Heart right ventricle (tissue), 16 donors: ENCODE results near the gene SEC14L2. TPM values are rescaled to one million over a fixed set of nuclear protein-coding genes. Genes with fewer than 3 reads are reported as not detected.
"Not testable (repeated sequence)": the region's sequence is repeated elsewhere in the genome, so short reads cannot be mapped to it uniquely, and the experiment has no call there.

ENCODE experiments used
- ATAC-seq, 8 donors: fragments of 200-7000 bp; cut with Tn5 transposase; one replicate each; pipeline ENCODE4 v1.9.1; 2020; ENCODE audit warnings: mild to moderate bottlenecking in 8 of 8, moderate library complexity in 8 of 8, moderate number of reproducible peaks in 1 of 8
- DNase-seq, 2 donors: peaks; one replicate each; pipeline ENCODE4 v3.0.0-alpha.2; 2020
- H3K27ac ChIP-seq, 10 donors: fragments of 200-600 bp; sonication (generic) in 2 of 10; one replicate each; pipeline versions ENCODE4 v1.5.0 to v1.8.0; 2020 to 2022; ENCODE audit warnings: mild to moderate bottlenecking in 3 of 10
- H3K27me3 ChIP-seq, 7 donors: fragments of 200-600 bp; one replicate each; pipeline ENCODE4 v1.8.0; 2021 to 2022; ENCODE audit warnings: mild to moderate bottlenecking in 2 of 7
- H3K36me3 ChIP-seq, 9 donors: fragments of 200-600 bp; sonication (generic) in 1 of 9; one replicate each; pipeline versions ENCODE4 v1.5.0 to v1.8.0; 2020 to 2022; ENCODE audit warnings: mild to moderate bottlenecking in 2 of 9
- H3K4me1 ChIP-seq, 9 donors: fragments of 200-600 bp; sonication (generic) in 1 of 9; one replicate each; pipeline versions ENCODE4 v1.5.0 to v1.8.0; 2020 to 2022; ENCODE audit warnings: mild to moderate bottlenecking in 4 of 9
- H3K4me3 ChIP-seq, 10 donors: fragments of 200-600 bp; sonication (generic) in 2 of 10; one replicate each; pipeline versions ENCODE4 v1.5.0 to v1.8.0; 2020 to 2022; ENCODE audit warnings: mild to moderate bottlenecking in 7 of 10, moderate library complexity in 2 of 10
- H3K9me3 ChIP-seq, 11 donors: fragments of 200-600 bp in 10 of 11; sonication (generic) in 2 of 11; one replicate each; pipeline versions ENCODE4 v1.5.0 to v1.8.0; 2013 to 2022; ENCODE audit warnings: mild to moderate bottlenecking in 2 of 11, control low read depth in 1 of 11, moderate library complexity in 1 of 11
- WGBS, 2 donors: extraction: QIAGEN DNeasy Blood & Tissue Kit; methylation state at CpG; one replicate each; pipeline ENCODE4 v1.1.7; 2013; ENCODE audit warnings: inconsistent platforms in 1 of 2; 5-methylcytosine and 5-hydroxymethylcytosine counted together
- intact Hi-C, 10 donors: fragments of 100-400 bp; cut with DNase I; formaldehyde crosslinking; loops; one replicate each; pipeline versions ENCODE4 v1.11.1 to v1.14.2; 2022
- polyA plus RNA-seq, 2 donors: library from polyadenylated mRNA; stranded (reverse); fragments of 200-250 nt; gene quantifications; one replicate each; pipeline ENCODE4 v1.2.3, GENCODE V29; 2013
- total RNA-seq, 10 donors: library from RNA; stranded (reverse); fragmentation: NEBNext Ultra II Directional in 3 of 10; extraction: Animal tissue kit (Norgen Biotek cat#: 25700) in 3 of 10; gene quantifications; one replicate each; pipeline versions ENCODE4 v1.2.1 to v1.2.4, GENCODE V29; 2021 to 2023
- TF ChIP-seq, protein P1 (sequence below), 9 donors: fragments of 200-600 bp; sonication (generic) in 2 of 9; IDR thresholded peaks; one replicate each; pipeline versions ENCODE4 v1.5.0 to v1.8.0; 2021 to 2022; ENCODE audit warnings: antibody characterized with exemption in 9 of 9, mild to moderate bottlenecking in 5 of 9, moderate library complexity in 1 of 9
- donor health status: Arrhythmogenic right ventricular cardiomyopathy.
- donor health status: ischemic (EF 13 %, LVEDD 7.1; RV severe dilation, severe dysfunction).
- donor health status: healthy with polysubstance abuse.
- donor health status: DM: no; HTN: yes; CAD: no.
- donor health status: DM: no; HTN: no; CAD: no.
- donor health status: ischemic (EF 25% LVEDD 6.9; RV normal size, moderate dysfunction).
- donor health status: ischemic (EF 25% LVEDD 5.7; RV mildly dilated, moderate dysfunction).
- donor health status: healthy.
- donor health status: DM: yes; HTN: yes; CAD: no.
- donor health status: Ischemic cardiomyopathy.
- donor health status: ischemic (EF 35%, LVEDD 5.7; RV mildly dilated, moderate dysfunction).
- donor health status: nonischemic (EF 11% LVEDD 7.7; RV severe dilation, severe dysfunction).
- donor health status: DM: yes; HTN: yes; CAD: no.
- donor health status: PGD.
- donor health status: ischemic (EF 29% LVEDD 5.4; RV normal size, mild dysfunction).
- donor health status: nonischemic (EF 23%, LVEDD 6.1; RV moderate dilation, normal function).

The SEC14L2 gene
- total and polyA plus RNA-seq, 12 donors: 0.21 to 7.6 (median 0.87) TPM

DNA sequence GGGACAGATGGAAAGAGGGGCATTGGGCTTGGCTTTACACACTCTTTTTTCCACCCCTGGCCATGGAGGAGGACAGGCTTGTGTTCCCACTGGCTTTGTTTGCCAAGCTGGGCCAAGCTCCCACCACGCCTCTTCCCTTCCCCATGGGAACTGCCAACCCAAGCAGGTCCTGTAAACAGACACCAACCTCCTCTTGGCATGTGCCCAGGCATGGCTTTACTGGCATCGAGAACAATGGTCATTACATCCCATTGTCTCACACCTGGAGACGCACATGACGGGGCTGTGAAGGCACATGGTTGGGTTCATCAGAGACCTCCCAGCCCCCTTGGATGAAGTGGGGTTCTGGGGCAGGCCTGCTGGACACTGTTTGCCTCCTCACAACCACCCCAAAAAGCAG is 63.3 kb downstream of the SEC14L2 start:
- no peaks in the 10 kb centered on the region for H3K4me1 ChIP-seq
- no peaks in the 10 kb centered on the region for H3K9me3 ChIP-seq
- H3K36me3 ChIP-seq: no peaks in the 10 kb centered on the region
- DNase-seq (no peak), ATAC-seq (no peak)
- intact Hi-C loops: no loop called here
- TF ChIP-seq, protein P1, sequence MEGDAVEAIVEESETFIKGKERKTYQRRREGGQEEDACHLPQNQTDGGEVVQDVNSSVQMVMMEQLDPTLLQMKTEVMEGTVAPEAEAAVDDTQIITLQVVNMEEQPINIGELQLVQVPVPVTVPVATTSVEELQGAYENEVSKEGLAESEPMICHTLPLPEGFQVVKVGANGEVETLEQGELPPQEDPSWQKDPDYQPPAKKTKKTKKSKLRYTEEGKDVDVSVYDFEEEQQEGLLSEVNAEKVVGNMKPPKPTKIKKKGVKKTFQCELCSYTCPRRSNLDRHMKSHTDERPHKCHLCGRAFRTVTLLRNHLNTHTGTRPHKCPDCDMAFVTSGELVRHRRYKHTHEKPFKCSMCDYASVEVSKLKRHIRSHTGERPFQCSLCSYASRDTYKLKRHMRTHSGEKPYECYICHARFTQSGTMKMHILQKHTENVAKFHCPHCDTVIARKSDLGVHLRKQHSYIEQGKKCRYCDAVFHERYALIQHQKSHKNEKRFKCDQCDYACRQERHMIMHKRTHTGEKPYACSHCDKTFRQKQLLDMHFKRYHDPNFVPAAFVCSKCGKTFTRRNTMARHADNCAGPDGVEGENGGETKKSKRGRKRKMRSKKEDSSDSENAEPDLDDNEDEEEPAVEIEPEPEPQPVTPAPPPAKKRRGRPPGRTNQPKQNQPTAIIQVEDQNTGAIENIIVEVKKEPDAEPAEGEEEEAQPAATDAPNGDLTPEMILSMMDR (IDR thresholded peaks at IDR 0.05): no peak
- H3K27ac ChIP-seq: no peak overlapping the region
- peaks cover 0 to 12% (median 0%) of the 10 kb centered on the region in 7 donors for H3K27me3 ChIP-seq
- whole genome bisulfite sequencing, 2 donors: 65 to 85% methylated on average over 4 of the region's 4 CpGs
- H3K4me3 ChIP-seq: no peak overlapping the region

DNA sequence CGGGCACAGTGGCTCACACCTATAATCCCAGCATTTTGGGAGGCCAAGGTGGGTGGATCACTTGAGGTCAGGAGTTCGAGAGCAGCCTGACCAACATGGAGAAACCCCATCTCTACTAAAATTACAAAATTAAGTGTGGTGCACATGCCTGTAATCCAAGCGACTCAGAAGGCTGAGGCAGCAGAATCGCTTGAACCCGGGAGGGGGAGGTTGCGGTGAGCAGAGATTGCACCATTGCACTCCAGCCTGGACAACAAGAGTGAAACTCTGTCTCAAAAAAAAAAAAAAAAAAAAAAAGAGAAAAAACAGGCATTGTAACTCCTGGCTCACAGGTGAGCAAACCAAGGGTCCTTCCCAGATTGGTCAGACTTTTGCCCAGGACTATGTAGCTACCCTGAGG is 63.7 kb downstream of the SEC14L2 start:
- ATAC-seq, H3K36me3 ChIP-seq, DNase-seq, H3K27me3 ChIP-seq, H3K9me3 ChIP-seq, intact Hi-C loops, H3K27ac ChIP-seq, H3K4me1 ChIP-seq, H3K4me3 ChIP-seq: not testable (repeated sequence)
- WGBS, 2 donors: 85% methylated on average over 6 of the region's 6 CpGs

DNA sequence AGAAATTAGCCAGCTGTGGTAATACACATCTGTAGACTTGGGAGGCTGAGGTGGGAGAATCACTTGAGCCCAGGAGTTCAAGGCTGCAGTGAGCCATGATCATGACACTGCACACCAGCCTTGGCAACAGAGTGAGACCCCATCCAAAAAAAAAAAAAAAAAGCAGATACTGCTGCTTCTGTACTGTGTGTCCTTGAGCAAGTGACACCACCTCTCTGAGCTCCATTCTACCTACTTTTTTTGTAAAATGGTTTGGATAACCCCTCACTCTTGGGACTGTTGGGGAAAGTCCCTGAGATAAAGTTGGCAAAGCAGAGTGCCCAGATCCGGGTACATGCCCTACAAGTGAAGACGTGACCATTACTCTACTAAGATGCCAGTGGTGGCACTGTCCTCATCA is 72.3 kb downstream of the SEC14L2 start:
- intact Hi-C loops: no loop called here
- 36 to 45% methylated on average over 2 of the region's 2 CpGs for WGBS, 2 donors
- DNase-seq (no peak), ATAC-seq (no peak)
- Histone ChIP-seq H3K4me3 (no peak overlapping the region), H3K27me3 (peaks cover 0 to 48% (median 25%) of the 10 kb centered on the region in 7 donors), H3K27ac (no peak overlapping the region), H3K9me3 (no peaks in the 10 kb centered on the region), H3K4me1 (no peaks in the 10 kb centered on the region), H3K36me3 (no peaks in the 10 kb centered on the region)
- TF ChIP-seq, protein P1 (IDR thresholded peaks at IDR 0.05): no peak

DNA sequence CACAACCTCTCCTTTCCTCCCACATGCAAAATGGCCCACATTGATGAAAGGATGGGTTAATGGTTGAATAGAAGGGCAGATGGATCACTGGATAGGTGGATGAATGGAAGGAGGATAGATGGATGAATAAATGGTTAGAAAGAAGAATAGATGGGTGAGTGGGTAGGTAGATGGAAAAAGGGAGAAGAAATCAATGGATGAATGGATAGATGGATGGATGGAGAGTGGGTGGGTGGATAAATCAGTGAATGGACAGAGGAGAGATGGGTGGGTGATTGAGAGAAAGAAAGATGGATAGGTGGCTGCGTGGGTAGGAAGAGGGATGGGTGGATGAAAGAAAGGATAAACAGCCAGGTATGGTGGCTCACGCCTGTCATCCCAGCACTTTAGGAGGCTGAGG is 73.8 kb downstream of the SEC14L2 start:
- Histone ChIP-seq H3K4me1 (no peaks in the 10 kb centered on the region), H3K9me3 (no peaks in the 10 kb centered on the region), H3K36me3 (no peaks in the 10 kb centered on the region), H3K4me3 (no peak overlapping the region), H3K27ac (no peak overlapping the region), H3K27me3 (peaks cover 0 to 62% (median 28%) of the 10 kb centered on the region in 7 donors)
- WGBS, 2 donors: 85 to 88% methylated on average over 2 of the region's 2 CpGs
- intact Hi-C loops: no loop called here
- ATAC-seq: no peak
- TF ChIP-seq, protein P1 (IDR thresholded peaks at IDR 0.05): no peak
- no peak for DNase-seq

DNA sequence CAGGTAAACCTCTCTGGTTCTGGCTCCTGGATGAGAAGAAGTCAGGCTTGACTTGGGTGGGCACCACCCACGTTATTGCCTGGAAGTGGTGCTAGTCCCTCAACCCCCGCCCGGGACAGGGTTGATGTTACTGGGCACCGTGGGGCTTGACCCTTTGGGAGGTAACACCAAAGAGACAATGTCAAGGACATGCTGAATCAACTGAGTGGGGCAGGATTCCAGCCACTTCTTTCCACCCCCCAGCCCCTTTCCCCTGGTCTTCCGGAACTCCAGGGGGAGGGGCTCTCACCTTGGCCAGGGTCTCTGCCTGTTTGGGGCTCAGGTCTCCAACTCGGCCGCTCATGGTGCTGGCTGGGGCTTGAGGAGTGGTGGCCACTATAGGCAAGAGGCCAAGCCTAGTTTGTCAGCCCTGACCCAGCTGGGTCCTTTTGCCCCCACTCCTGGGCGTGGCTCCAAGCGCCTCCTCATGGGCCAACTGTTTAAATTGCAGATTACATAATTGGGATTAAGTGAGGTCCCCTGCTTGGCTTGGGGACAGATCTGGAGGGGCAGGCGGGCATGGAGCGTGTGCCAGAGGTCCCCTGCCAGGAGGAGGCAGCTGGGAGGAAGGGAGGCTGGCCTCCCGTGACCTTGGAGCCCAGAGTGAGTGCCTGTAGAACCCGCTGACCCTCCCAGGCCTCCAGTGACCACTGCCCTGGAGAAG is 74.9 kb downstream of the SEC14L2 start, which contains the start of gene SEC14L3:
Gene SEC14L3, minus strand, starts transcription at position 402 of the 703 bp plus-strand sequence. Its CDS starts 59 bp downstream, at position 343.
- ATAC-seq (no peak), DNase-seq (no peak)
- Histone ChIP-seq H3K4me1 (no peaks in the 10 kb centered on the region), H3K27ac (no peak within 1 kb of the TSS), H3K36me3 (no peaks in the 10 kb centered on the region), H3K9me3 (no peaks in the 10 kb centered on the region), H3K27me3 (peaks cover 0 to 64% (median 28%) of the 10 kb centered on the region in 7 donors), H3K4me3 (no peak within 1 kb of the TSS)
- 59 to 60% methylated on average over 13 of the region's 13 CpGs for WGBS, 2 donors
- intact Hi-C loops: no loop called here
- TF ChIP-seq, protein P1 (IDR thresholded peaks at IDR 0.05): no peak
